ENCODE data around the gene DCDC2C. TPM values are rescaled to one million over a fixed set of nuclear protein-coding genes. Genes with fewer than 3 reads are reported as not detected.

Gene DCDC2C
- total RNA-seq, 1 experiment from 2014 or later: not detected

- no peak overlapping the region for H3K4me3 ChIP-seq
- TF ChIP-seq EZH2 (IDR thresholded peaks at IDR 0.05; ENCODE audit: low read depth) (no peak), CTCF (conservative IDR thresholded peaks at IDR 0.05) (no peak)
- H4K20me1 ChIP-seq (ENCODE audit: insufficient read depth): no peaks in the 10 kb centered on the region
- H3K79me2 ChIP-seq (ENCODE audit: low read depth): no peaks in the 10 kb centered on the region
- no peak overlapping the region for H3K4me2 ChIP-seq
- H3K9me2 ChIP-seq (ENCODE audit: insufficient read depth): no peaks in the 10 kb centered on the region
- POLR2A ChIA-PET (ENCODE audit: unreplicated experiment): no interaction called here
- no peaks in the 10 kb centered on the region for H3K36me3 ChIP-seq (ENCODE audit: low read depth)
- BruUV-seq (replicated peaks): no TSS peak
- H3K4me1 ChIP-seq (replicated peaks; ENCODE audit: insufficient read depth): no peaks in the 10 kb centered on the region
- H2AFZ ChIP-seq: no peak overlapping the region
- CTCF ChIA-PET: no interaction called here
- intact Hi-C loops (cut with micrococcal nuclease; ENCODE audit: unreplicated experiment): no loop called here
- H3F3A ChIP-seq (ENCODE audit: insufficient read depth, low read depth): no peaks in the 10 kb centered on the region
- no peak for DNase-seq
- H3K27ac ChIP-seq: no peak overlapping the region
- H3K27me3 ChIP-seq (ENCODE audit: insufficient read depth, low read depth): peaks cover 87% of the 10 kb centered on the region
- H3K9me3 ChIP-seq (ENCODE audit: insufficient read depth, low read depth): no peaks in the 10 kb centered on the region
These were observed 82.5 kb downstream of the DCDC2C start for GRCh38 chr2:3785890-3786273.

- Histone ChIP-seq H3K4me1 (replicated peaks; ENCODE audit: insufficient read depth) (no peaks in the 10 kb centered on the region), H3K4me2 (no peak overlapping the region), H3K36me3 (ENCODE audit: low read depth) (no peaks in the 10 kb centered on the region), H3K9me2 (ENCODE audit: insufficient read depth) (no peaks in the 10 kb centered on the region), H3K9me3 (ENCODE audit: insufficient read depth, low read depth) (no peaks in the 10 kb centered on the region), H2AFZ (no peak overlapping the region), H3K27me3 (ENCODE audit: insufficient read depth, low read depth) (peaks cover 87% of the 10 kb centered on the region), H3F3A (ENCODE audit: insufficient read depth, low read depth) (no peaks in the 10 kb centered on the region), H3K4me3 (no peak overlapping the region), H4K20me1 (ENCODE audit: insufficient read depth) (no peaks in the 10 kb centered on the region), H3K79me2 (ENCODE audit: low read depth) (no peaks in the 10 kb centered on the region), H3K27ac (no peak overlapping the region)
- TF ChIP-seq EZH2 (IDR thresholded peaks at IDR 0.05; ENCODE audit: low read depth) (no peak), CTCF (conservative IDR thresholded peaks at IDR 0.05) (no peak)
- no peak for DNase-seq
- intact Hi-C loops (cut with micrococcal nuclease; ENCODE audit: unreplicated experiment): no loop called here
- CTCF ChIA-PET: no interaction called here
- POLR2A ChIA-PET (ENCODE audit: unreplicated experiment): no interaction called here
- BruUV-seq (replicated peaks): no TSS peak
These were observed 84.4 kb downstream of the DCDC2C start for GRCh38 chr2:3787768-3788167.

- Histone ChIP-seq H3F3A (ENCODE audit: insufficient read depth, low read depth) (no peaks in the 10 kb centered on the region), H3K79me2 (ENCODE audit: low read depth) (no peaks in the 10 kb centered on the region), H2AFZ (no peak overlapping the region), H3K9me2 (ENCODE audit: insufficient read depth) (no peaks in the 10 kb centered on the region), H3K4me1 (replicated peaks; ENCODE audit: insufficient read depth) (no peaks in the 10 kb centered on the region), H3K27me3 (ENCODE audit: insufficient read depth, low read depth) (peaks cover 76% of the 10 kb centered on the region), H4K20me1 (ENCODE audit: insufficient read depth) (no peaks in the 10 kb centered on the region), H3K36me3 (ENCODE audit: low read depth) (no peaks in the 10 kb centered on the region), H3K27ac (no peak overlapping the region), H3K4me3 (no peak overlapping the region), H3K9me3 (ENCODE audit: insufficient read depth, low read depth) (no peaks in the 10 kb centered on the region), H3K4me2 (no peak overlapping the region)
- no peak for TF ChIP-seq EZH2 (IDR thresholded peaks at IDR 0.05; ENCODE audit: low read depth)
- no peak for TF ChIP-seq CTCF (conservative IDR thresholded peaks at IDR 0.05)
- intact Hi-C loops (cut with micrococcal nuclease; ENCODE audit: unreplicated experiment): no loop called here
- no peak for DNase-seq
- BruUV-seq (replicated peaks): no TSS peak
- CTCF ChIA-PET: no interaction called here
- POLR2A ChIA-PET (ENCODE audit: unreplicated experiment): no interaction called here
These were observed 85.9 kb downstream of the DCDC2C start for GRCh38 chr2:3789256-3789655.

All from PC-9 (cell line).